ENCODE results near the gene BRSK2. TPM values are rescaled to one million over a fixed set of nuclear protein-coding genes. Genes with fewer than 3 reads are reported as not detected.
"Not testable (repeated sequence)": the region's sequence is repeated elsewhere in the genome, so short reads cannot be mapped to it uniquely, and the experiment has no call there.

BRSK2 gene
- total RNA-seq, 3 donors from 2014 or later (not counting 1 experiment from before 2014, with no cell fraction given) = 0.11 to 0.14 TPM; not detected in 1

DNA sequence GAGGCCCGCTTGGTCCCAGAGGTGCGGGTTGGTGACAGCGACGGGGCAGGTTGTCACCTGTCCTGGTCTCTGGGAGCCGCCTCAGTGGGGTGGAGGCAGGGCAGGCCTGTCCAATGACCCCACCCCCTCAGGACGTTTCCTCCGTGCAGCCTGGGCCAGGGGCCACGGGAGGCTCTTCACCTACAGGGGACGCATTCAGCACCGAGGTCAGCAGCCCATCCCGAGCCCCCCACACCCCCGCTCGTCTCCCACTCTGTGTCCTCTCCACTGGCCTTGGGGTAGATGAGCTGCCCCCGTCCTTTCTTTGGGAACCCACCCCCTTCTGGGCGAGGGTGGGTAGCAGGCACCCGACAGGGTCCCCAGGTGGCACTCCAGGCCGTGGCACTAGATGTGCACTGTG, 35.7 kb downstream of the BRSK2 start:
- ATAC-seq (no peak), DNase-seq (no peak)
- Mint-ChIP-seq H3K27me3 (ENCODE audit: low read depth in 2 of 2) (no peaks in the 10 kb centered on the region), H3K36me3 (no peaks in the 10 kb centered on the region), H3K9me3 (no peaks in the 10 kb centered on the region), H3K4me3 (no peak overlapping the region), H3K27ac (no peak overlapping the region), H3K4me1 (no peaks in the 10 kb centered on the region)
- Histone ChIP-seq H3K36me3 (ENCODE audit: control insufficient read depth, insufficient read depth, low read length) (no peaks in the 10 kb centered on the region), H3K4me1 (ENCODE audit: control insufficient read depth, insufficient read depth, low read length) (no peaks in the 10 kb centered on the region), H3K9me3 (ENCODE audit: control insufficient read depth, insufficient read depth, low read length) (peaks cover under 1% of the 10 kb centered on the region), H3K27ac (ENCODE audit: low read length) (no peak overlapping the region), H3K27me3 (ENCODE audit: control insufficient read depth, insufficient read depth, low read length) (no peaks in the 10 kb centered on the region), H3K4me3 (ENCODE audit: low read length) (no peak overlapping the region)
- TF ChIP-seq, protein P1, sequence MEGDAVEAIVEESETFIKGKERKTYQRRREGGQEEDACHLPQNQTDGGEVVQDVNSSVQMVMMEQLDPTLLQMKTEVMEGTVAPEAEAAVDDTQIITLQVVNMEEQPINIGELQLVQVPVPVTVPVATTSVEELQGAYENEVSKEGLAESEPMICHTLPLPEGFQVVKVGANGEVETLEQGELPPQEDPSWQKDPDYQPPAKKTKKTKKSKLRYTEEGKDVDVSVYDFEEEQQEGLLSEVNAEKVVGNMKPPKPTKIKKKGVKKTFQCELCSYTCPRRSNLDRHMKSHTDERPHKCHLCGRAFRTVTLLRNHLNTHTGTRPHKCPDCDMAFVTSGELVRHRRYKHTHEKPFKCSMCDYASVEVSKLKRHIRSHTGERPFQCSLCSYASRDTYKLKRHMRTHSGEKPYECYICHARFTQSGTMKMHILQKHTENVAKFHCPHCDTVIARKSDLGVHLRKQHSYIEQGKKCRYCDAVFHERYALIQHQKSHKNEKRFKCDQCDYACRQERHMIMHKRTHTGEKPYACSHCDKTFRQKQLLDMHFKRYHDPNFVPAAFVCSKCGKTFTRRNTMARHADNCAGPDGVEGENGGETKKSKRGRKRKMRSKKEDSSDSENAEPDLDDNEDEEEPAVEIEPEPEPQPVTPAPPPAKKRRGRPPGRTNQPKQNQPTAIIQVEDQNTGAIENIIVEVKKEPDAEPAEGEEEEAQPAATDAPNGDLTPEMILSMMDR (IDR thresholded peaks at IDR 0.05) = no peak
- WGBS (ENCODE audit: insufficient coverage) = 66% methylated on average over 17 of the region's 17 CpGs
- intact Hi-C loops (cut with micrococcal nuclease) = no loop called here

GRCh38 chr11:1428762-1429316, 39.1 kb downstream of the BRSK2 start:
- Mint-ChIP-seq H3K4me3 (no peak overlapping the region), H3K36me3 (no peaks in the 10 kb centered on the region), H3K9me3 (no peaks in the 10 kb centered on the region), H3K4me1 (no peaks in the 10 kb centered on the region), H3K27ac (no peak overlapping the region), H3K27me3 (ENCODE audit: low read depth in 2 of 2) (no peaks in the 10 kb centered on the region)
- ATAC-seq (peak in 1 of 3 donors; percentile 57), DNase-seq (no peak)
- intact Hi-C loops (cut with micrococcal nuclease) = no loop called here
- Histone ChIP-seq H3K9me3 (ENCODE audit: control insufficient read depth, insufficient read depth, low read length) (no peaks in the 10 kb centered on the region), H3K4me3 (ENCODE audit: low read length) (no peak overlapping the region), H3K36me3 (ENCODE audit: control insufficient read depth, insufficient read depth, low read length) (no peaks in the 10 kb centered on the region), H3K27me3 (ENCODE audit: control insufficient read depth, insufficient read depth, low read length) (no peaks in the 10 kb centered on the region), H3K4me1 (ENCODE audit: control insufficient read depth, insufficient read depth, low read length) (no peaks in the 10 kb centered on the region), H3K27ac (ENCODE audit: low read length) (no peak overlapping the region)
- WGBS (ENCODE audit: insufficient coverage) = 96% methylated on average over 22 of the region's 22 CpGs
- TF ChIP-seq, protein P1 (IDR thresholded peaks at IDR 0.05) = no peak

GRCh38 chr11:1433568-1433967, 43.8 kb downstream of the BRSK2 start:
- Mint-ChIP-seq H3K9me3 (no peaks in the 10 kb centered on the region), H3K4me3 (no peak overlapping the region), H3K27me3 (ENCODE audit: low read depth in 2 of 2) (no peaks in the 10 kb centered on the region), H3K4me1 (no peaks in the 10 kb centered on the region), H3K27ac (no peak overlapping the region), H3K36me3 (no peaks in the 10 kb centered on the region)
- H3K27me3 ChIP-seq (ENCODE audit: control insufficient read depth, insufficient read depth, low read length) = no peaks in the 10 kb centered on the region
- intact Hi-C loops (cut with micrococcal nuclease) = no loop called here
- TF ChIP-seq, protein P1 (IDR thresholded peaks at IDR 0.05) = no peak
- H3K27ac ChIP-seq (ENCODE audit: low read length) = no peak overlapping the region
- H3K36me3 ChIP-seq (ENCODE audit: control insufficient read depth, insufficient read depth, low read length) = no peaks in the 10 kb centered on the region
- no peaks in the 10 kb centered on the region for H3K4me1 ChIP-seq (ENCODE audit: control insufficient read depth, insufficient read depth, low read length)
- DNase-seq (no peak), ATAC-seq (no peak)
- WGBS (ENCODE audit: insufficient coverage) = 86% methylated on average over 15 of the region's 15 CpGs
- no peaks in the 10 kb centered on the region for H3K9me3 ChIP-seq (ENCODE audit: control insufficient read depth, insufficient read depth, low read length)
- no peak overlapping the region for H3K4me3 ChIP-seq (ENCODE audit: low read length)

- H3K4me1 ChIP-seq (ENCODE audit: control insufficient read depth, insufficient read depth, low read length) = no peaks in the 10 kb centered on the region
- WGBS (ENCODE audit: insufficient coverage) = 93% methylated on average over 29 of the region's 29 CpGs
- no peaks in the 10 kb centered on the region for H3K36me3 ChIP-seq (ENCODE audit: control insufficient read depth, insufficient read depth, low read length)
- ATAC-seq = no peak
- H3K4me1 Mint-ChIP-seq = no peaks in the 10 kb centered on the region
- no peaks in the 10 kb centered on the region for H3K9me3 ChIP-seq (ENCODE audit: control insufficient read depth, insufficient read depth, low read length)
- H3K27me3 Mint-ChIP-seq (ENCODE audit: low read depth in 2 of 2) = no peaks in the 10 kb centered on the region
- H3K4me3 ChIP-seq (ENCODE audit: low read length) = no peak overlapping the region
- H3K27ac ChIP-seq (ENCODE audit: low read length) = no peak overlapping the region
- H3K36me3 Mint-ChIP-seq = no peaks in the 10 kb centered on the region
- H3K4me3 Mint-ChIP-seq = no peak overlapping the region
- no peaks in the 10 kb centered on the region for H3K9me3 Mint-ChIP-seq
- H3K27me3 ChIP-seq (ENCODE audit: control insufficient read depth, insufficient read depth, low read length) = no peaks in the 10 kb centered on the region
- no peak overlapping the region for H3K27ac Mint-ChIP-seq
- intact Hi-C loops (cut with micrococcal nuclease) = no loop called here
- TF ChIP-seq, protein P1 (IDR thresholded peaks at IDR 0.05) = no peak
- DNase-seq = no peak
Observed at GRCh38 chr11:1433977-1434640, 44.4 kb downstream of the BRSK2 start.

- intact Hi-C loops (cut with micrococcal nuclease); H3K27ac Mint-ChIP-seq; H3K4me1 Mint-ChIP-seq; H3K36me3 Mint-ChIP-seq; H3K36me3 ChIP-seq (ENCODE audit: control insufficient read depth, insufficient read depth, low read length); H3K4me3 Mint-ChIP-seq; H3K4me1 ChIP-seq (ENCODE audit: control insufficient read depth, insufficient read depth, low read length); H3K4me3 ChIP-seq (ENCODE audit: low read length); DNase-seq; H3K27me3 Mint-ChIP-seq (ENCODE audit: low read depth in 2 of 2); H3K9me3 ChIP-seq (ENCODE audit: control insufficient read depth, insufficient read depth, low read length); ATAC-seq; H3K27me3 ChIP-seq (ENCODE audit: control insufficient read depth, insufficient read depth, low read length); H3K27ac ChIP-seq (ENCODE audit: low read length); H3K9me3 Mint-ChIP-seq: not testable (repeated sequence)
- WGBS (ENCODE audit: insufficient coverage) = 88% methylated on average over 13 of the region's 20 CpGs
Observed at GRCh38 chr11:1435479-1435819, 45.7 kb downstream of the BRSK2 start.

All from natural killer cell (primary cell).